Brain microvascular endothelial cell (primary cell): Measurements from ENCODE around the gene MAP3K15.

Source experiments
- DNase-seq: peaks from one replicate; pipeline ENCODE4 v3.0.0-alpha.2; 2020
- H3K27ac ChIP-seq: fragments of 250-450 bp; sonication (Bioruptor Pico); 2 replicates; pipeline ENCODE4 v1.5.1; 2020; ENCODE audit warnings: mild to moderate bottlenecking, moderate library complexity
- H3K27me3 ChIP-seq: fragments of 250-450 bp; sonication (Bioruptor Pico); replicated peaks from 2 replicates; pipeline ENCODE4 v1.5.1; 2020; ENCODE audit warnings: mild to moderate bottlenecking
- H3K36me3 ChIP-seq: fragments of 250-450 bp; sonication (Bioruptor Pico); replicated peaks from 2 replicates; pipeline ENCODE4 v1.5.1; 2020; ENCODE audit warnings: mild to moderate bottlenecking
- H3K4me3 ChIP-seq: 2 replicates; pipeline ENCODE4 v1.5.1; 2011; ENCODE audit warnings: low read depth, mild to moderate bottlenecking, control low read depth, low read length, moderate library complexity
- in situ Hi-C: cut with HindIII; loops from 2 replicates; pipeline ENCODE4 v1.10.0; 2017; ENCODE audit warnings: low sequenced_read_pairs, low pct_ligation_motif_present
- TF ChIP-seq, protein P1 (sequence below): IDR thresholded peaks from 2 replicates; pipeline ENCODE4 v1.5.1; 2011; ENCODE audit warnings: low read depth, mild to moderate bottlenecking, moderate library complexity, low read length, control low read depth, inconsistent platforms; ENCODE audit errors: missing control alignments

The MAP3K15 gene

DNA sequence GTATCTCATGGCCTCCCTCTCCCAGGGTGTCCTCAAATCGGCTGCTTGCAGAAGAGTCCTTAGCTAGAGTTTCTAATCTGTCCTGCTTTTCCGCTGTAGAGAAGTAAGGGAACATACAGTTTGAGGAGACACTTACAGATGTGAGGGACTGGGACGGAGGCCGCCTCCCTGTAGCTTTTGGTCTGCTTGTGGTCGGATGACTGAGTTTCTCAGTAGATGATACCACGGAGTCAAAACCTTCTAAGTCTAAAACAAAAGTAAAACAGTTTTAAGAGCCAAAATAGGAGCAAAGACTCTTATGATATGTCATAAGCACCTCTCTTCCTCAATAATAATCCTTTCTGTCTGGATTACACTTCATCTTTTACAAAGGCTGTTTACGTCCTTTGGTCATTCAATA lies 34.5 kb upstream of the MAP3K15 start:
- Histone ChIP-seq H3K27ac (no peak overlapping the region), H3K36me3 (peaks cover 6% of the 10 kb centered on the region), H3K4me3 (no peak overlapping the region), H3K27me3 (no peaks in the 10 kb centered on the region)
- TF ChIP-seq, protein P1, sequence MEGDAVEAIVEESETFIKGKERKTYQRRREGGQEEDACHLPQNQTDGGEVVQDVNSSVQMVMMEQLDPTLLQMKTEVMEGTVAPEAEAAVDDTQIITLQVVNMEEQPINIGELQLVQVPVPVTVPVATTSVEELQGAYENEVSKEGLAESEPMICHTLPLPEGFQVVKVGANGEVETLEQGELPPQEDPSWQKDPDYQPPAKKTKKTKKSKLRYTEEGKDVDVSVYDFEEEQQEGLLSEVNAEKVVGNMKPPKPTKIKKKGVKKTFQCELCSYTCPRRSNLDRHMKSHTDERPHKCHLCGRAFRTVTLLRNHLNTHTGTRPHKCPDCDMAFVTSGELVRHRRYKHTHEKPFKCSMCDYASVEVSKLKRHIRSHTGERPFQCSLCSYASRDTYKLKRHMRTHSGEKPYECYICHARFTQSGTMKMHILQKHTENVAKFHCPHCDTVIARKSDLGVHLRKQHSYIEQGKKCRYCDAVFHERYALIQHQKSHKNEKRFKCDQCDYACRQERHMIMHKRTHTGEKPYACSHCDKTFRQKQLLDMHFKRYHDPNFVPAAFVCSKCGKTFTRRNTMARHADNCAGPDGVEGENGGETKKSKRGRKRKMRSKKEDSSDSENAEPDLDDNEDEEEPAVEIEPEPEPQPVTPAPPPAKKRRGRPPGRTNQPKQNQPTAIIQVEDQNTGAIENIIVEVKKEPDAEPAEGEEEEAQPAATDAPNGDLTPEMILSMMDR = no peak
- in situ Hi-C loops = no loop called here
- DNase-seq = no peak

DNA sequence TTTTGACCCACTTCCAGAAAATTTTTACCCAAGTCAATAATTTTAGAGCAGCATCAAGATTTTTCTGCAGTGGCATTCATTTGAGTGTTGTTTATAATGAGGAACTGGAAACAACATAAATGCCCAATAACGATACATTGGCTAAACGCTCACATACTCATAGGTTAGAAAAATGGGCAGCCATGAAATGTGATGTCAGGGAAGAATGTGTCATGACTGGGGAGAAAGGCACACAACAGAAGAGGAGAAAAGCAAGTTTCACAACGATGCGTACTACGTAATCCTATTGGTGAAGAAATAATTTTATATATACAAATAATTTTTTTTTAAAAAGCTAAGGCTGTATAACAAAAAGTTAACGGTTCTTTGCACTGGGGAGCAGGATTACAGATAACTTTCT lies 33.6 kb upstream of the MAP3K15 start:
- in situ Hi-C loops = no loop called here
- no peaks in the 10 kb centered on the region for H3K27me3 ChIP-seq
- H3K27ac ChIP-seq = no peak overlapping the region
- H3K4me3 ChIP-seq = no peak overlapping the region
- no peak for DNase-seq
- H3K36me3 ChIP-seq = peaks cover 6% of the 10 kb centered on the region
- TF ChIP-seq, protein P1 = no peak

DNA sequence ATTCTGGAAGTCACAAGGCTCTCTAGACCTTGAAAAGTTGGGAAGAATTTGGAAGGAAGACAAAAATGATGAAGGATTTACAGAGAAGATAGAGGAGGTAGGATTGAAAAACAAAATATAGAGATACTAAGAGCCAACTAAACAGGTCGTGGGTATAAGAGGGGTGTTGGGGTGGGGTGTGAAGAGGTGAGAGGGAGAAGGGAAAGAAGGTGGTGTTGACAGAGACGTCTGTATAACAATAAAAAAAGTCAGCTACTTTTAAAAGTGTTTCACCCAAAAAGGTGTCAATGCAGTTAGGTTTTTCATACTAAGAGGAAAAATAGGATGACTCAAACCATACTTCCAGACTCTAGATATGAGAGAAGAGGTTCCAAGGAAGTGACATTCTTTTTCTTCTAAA lies 33.0 kb upstream of the MAP3K15 start:
- DNase-seq = no peak
- TF ChIP-seq, protein P1 = no peak
- Histone ChIP-seq H3K4me3 (no peak overlapping the region), H3K27me3 (no peaks in the 10 kb centered on the region), H3K27ac (no peak overlapping the region), H3K36me3 (peaks cover 6% of the 10 kb centered on the region)
- in situ Hi-C loops = no loop called here

DNA sequence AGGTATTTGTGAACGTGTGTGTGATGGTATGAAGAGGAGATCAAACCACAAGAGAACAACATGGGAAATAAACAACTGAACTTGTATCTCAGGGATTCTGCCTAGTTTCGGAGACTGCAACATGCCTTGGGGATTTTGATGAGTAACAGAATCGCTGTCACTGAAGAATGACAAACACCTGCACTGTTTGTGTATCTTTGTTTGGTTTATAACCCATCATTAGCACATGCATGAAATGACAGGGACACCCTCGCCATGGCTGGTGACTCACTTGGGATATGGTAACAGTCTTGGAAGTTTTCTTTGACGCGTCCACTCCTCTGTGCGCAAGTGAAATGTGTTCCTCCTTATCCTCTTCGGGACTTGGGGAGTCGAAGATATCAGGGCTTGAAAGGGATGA lies 30.3 kb upstream of the MAP3K15 start:
- no peak for DNase-seq
- Histone ChIP-seq H3K36me3 (peaks cover 6% of the 10 kb centered on the region), H3K4me3 (no peak overlapping the region), H3K27me3 (no peaks in the 10 kb centered on the region), H3K27ac (no peak overlapping the region)
- TF ChIP-seq, protein P1 = no peak
- in situ Hi-C loops = no loop called here

DNA sequence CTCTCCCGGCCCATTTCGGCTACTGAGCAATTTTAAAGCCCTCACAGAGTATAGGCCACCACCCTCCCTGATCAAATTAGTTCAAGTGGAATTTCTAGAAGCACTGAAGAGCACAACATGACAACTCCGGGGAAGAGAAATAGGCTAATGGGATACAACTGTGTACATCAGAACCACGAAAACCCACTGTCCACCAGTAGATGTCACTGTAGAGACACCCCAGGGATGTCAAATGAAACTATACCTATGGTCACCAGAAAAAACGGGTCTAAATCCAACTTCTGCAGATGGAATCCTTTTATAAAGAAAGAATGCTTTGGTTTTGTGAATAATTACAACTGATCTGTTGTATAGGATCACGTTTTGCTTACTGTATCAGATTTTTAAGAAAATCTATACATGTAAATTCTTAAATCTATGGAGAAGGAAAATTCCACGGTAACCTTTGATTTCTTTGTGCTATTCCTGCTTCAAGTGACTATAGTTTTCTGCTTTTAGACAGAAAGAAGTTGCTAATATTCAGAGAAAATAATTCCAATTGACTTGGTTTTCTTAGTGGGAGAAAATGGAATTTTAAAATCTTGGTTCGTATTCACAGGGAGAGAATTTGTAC lies 29.5 kb upstream of the MAP3K15 start:
- H3K4me3 ChIP-seq = no peak overlapping the region
- no peak overlapping the region for H3K27ac ChIP-seq
- no peaks in the 10 kb centered on the region for H3K27me3 ChIP-seq
- H3K36me3 ChIP-seq = peaks cover 6% of the 10 kb centered on the region
- in situ Hi-C loops = no loop called here
- DNase-seq = peak; percentile 62
- TF ChIP-seq, protein P1 = peak; percentile 77

DNA sequence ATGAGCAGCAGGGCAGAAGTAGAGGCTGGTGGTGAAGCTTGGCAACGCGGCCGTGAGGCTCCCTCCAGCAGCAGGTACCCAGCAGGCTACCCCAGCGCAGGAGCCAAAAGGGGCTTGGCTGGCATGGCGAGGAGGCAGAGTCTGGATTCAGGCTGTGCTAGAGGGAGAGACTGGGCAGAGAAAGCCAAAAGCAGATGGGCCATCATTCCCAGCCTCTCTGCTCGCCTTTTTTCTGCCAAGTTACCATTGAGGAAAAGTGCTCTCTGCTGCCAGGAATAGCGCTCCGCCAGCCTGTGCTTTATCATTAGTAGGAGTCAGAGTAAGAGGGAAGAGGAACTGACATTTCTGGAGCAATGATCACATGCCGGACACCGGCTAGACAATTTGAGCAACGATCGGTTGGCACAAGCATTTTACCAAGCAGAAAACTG lies 28.7 kb upstream of the MAP3K15 start:
- Histone ChIP-seq H3K36me3 (peaks cover 3% of the 10 kb centered on the region), H3K27ac (no peak overlapping the region), H3K4me3 (no peak overlapping the region), H3K27me3 (no peaks in the 10 kb centered on the region)
- no peak for DNase-seq
- TF ChIP-seq, protein P1 = no peak
- in situ Hi-C loops = no loop called here
